Measurements from ENCODE around the gene CCT5. TPM values are rescaled to one million over a fixed set of nuclear protein-coding genes. Genes with fewer than 3 reads are reported as not detected.
"Not testable (repeated sequence)": the region's sequence is repeated elsewhere in the genome, so short reads cannot be mapped to it uniquely, and the experiment has no call there.

CCT5 gene
- polyA plus RNA-seq, 3 donors, result 142 to 236 (median 229) TPM

DNA sequence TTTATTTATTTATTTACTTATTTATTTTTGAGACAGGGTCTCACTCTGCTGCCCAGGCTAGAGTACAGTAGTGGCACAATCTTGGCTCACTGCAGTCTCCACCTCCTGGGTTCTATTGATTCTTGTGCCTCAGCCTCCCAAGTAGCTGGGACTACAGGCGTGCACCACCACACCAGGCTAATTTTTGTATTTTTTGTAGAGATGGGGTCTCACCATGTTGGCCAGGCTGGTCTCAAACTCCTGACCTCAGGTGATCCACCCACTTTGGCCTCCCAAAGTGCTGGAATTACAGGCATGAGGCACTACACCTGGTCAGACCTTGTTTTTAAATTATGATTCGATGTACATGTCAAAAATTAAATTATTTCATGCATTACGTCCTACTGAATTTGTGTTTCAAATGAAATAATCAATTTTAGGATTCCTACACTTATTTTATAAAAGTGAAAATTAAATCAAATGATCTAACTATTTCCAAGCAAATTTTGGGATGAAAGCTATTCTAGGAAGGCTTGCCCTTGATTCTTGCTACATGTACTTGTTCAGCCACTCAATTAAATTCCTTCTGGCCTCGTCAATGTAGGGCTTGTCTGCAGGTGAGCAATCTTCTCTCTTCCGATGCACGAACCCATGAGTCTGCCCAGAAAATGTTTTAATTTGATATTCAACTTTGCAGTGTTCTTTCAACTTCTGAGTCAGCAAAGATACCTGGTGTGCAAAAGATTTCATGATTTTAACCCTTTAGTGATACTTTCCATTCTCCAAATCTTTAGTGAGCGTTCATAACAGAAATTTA is 30.0 kb downstream of the CCT5 start:
- no peak overlapping the region for H3K9ac ChIP-seq (ENCODE audit: insufficient read depth, low read length, poor library complexity, severe bottlenecking)
- 100% methylated on average over 4 of the region's 7 CpGs for WGBS (ENCODE audit: insufficient coverage)
- H3K79me2 ChIP-seq (ENCODE audit: insufficient read depth, low read length), result no peaks in the 10 kb centered on the region
- peaks cover 0 to 1% (median 0%) of the 10 kb centered on the region in 7 donors for H3K9me3 Mint-ChIP-seq
- peaks cover 9% of the 10 kb centered on the region for H3K4me1 Mint-ChIP-seq
- H3K4me3 ChIP-seq (replicated peaks in 1 of 3; ENCODE audit: low read depth in 2 of 3, low read length in 3 of 3), result no peak overlapping the region
- H3K27ac ChIP-seq (ENCODE audit: low read depth in 1 of 2, low read length in 2 of 2), result no peak overlapping the region
- no peaks in the 10 kb centered on the region for H3K9me3 ChIP-seq (replicated peaks in 1 of 2; ENCODE audit: control insufficient read depth in 1 of 2, insufficient read depth in 1 of 2, low read length in 2 of 2)
- no peaks in the 10 kb centered on the region for H4K20me1 ChIP-seq (ENCODE audit: insufficient read depth, low read length)
- no peaks in the 10 kb centered on the region for H3K36me3 Mint-ChIP-seq
- H3K27ac Mint-ChIP-seq, result no peak overlapping the region
- intact Hi-C loops (cut with micrococcal nuclease), result loop anchor here in 1 of 2 donors (5.0 kb wide), 1 partner anchor 82 kb away; no protein-coding TSS in a partner anchor
- H3K4me2 ChIP-seq (replicated peaks; ENCODE audit: extremely low read depth, low read length, poor library complexity, severe bottlenecking), result no peak overlapping the region
- H3K27me3 ChIP-seq (ENCODE audit: control insufficient read depth in 2 of 2, insufficient read depth in 2 of 2, low read length in 2 of 2), result peaks cover 3 to 5% of the 10 kb centered on the region in 2 donors
- peaks cover 9 to 20% (median 12%) of the 10 kb centered on the region in 3 donors for H3K27me3 Mint-ChIP-seq (ENCODE audit: low read depth in 3 of 3)
- no peak for DNase-seq
- TF ChIP-seq, protein P1, sequence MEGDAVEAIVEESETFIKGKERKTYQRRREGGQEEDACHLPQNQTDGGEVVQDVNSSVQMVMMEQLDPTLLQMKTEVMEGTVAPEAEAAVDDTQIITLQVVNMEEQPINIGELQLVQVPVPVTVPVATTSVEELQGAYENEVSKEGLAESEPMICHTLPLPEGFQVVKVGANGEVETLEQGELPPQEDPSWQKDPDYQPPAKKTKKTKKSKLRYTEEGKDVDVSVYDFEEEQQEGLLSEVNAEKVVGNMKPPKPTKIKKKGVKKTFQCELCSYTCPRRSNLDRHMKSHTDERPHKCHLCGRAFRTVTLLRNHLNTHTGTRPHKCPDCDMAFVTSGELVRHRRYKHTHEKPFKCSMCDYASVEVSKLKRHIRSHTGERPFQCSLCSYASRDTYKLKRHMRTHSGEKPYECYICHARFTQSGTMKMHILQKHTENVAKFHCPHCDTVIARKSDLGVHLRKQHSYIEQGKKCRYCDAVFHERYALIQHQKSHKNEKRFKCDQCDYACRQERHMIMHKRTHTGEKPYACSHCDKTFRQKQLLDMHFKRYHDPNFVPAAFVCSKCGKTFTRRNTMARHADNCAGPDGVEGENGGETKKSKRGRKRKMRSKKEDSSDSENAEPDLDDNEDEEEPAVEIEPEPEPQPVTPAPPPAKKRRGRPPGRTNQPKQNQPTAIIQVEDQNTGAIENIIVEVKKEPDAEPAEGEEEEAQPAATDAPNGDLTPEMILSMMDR (IDR thresholded peaks at IDR 0.05), result no peak
- no peaks in the 10 kb centered on the region for H3K36me3 ChIP-seq (replicated peaks in 1 of 2; ENCODE audit: control insufficient read depth in 1 of 2, insufficient read depth in 2 of 2, low read length in 2 of 2)
- H3K4me1 ChIP-seq (ENCODE audit: control insufficient read depth in 1 of 2, insufficient read depth in 2 of 2, low read length in 2 of 2), result no peaks in the 10 kb centered on the region
- no peak overlapping the region for H2AFZ ChIP-seq (ENCODE audit: insufficient read depth, low read depth, low read length, poor library complexity, severe bottlenecking)
- no peak overlapping the region for H3K4me3 Mint-ChIP-seq

- Histone ChIP-seq H3K27me3 (ENCODE audit: control insufficient read depth in 2 of 2, insufficient read depth in 2 of 2, low read length in 2 of 2) (no peaks in the 10 kb centered on the region), H2AFZ (ENCODE audit: insufficient read depth, low read depth, low read length, poor library complexity, severe bottlenecking) (peak overlapping the region; percentile 55), H3K4me2 (replicated peaks; ENCODE audit: extremely low read depth, low read length, poor library complexity, severe bottlenecking) (no peak overlapping the region), H4K20me1 (ENCODE audit: insufficient read depth, low read length) (no peaks in the 10 kb centered on the region), H3K27ac (ENCODE audit: low read depth in 1 of 2, low read length in 2 of 2) (no peak overlapping the region), H3K9me3 (replicated peaks in 1 of 2; ENCODE audit: control insufficient read depth in 1 of 2, insufficient read depth in 1 of 2, low read length in 2 of 2) (no peaks in the 10 kb centered on the region), H3K4me1 (ENCODE audit: control insufficient read depth in 1 of 2, insufficient read depth in 2 of 2, low read length in 2 of 2) (no peaks in the 10 kb centered on the region), H3K4me3 (replicated peaks in 1 of 3; ENCODE audit: low read depth in 2 of 3, low read length in 3 of 3) (no peak overlapping the region), H3K79me2 (ENCODE audit: insufficient read depth, low read length) (no peaks in the 10 kb centered on the region), H3K36me3 (replicated peaks in 1 of 2; ENCODE audit: control insufficient read depth in 1 of 2, insufficient read depth in 2 of 2, low read length in 2 of 2) (no peaks in the 10 kb centered on the region), H3K9ac (ENCODE audit: insufficient read depth, low read length, poor library complexity, severe bottlenecking) (no peak overlapping the region)
- DNase-seq, result peak; percentile 61 to 72 (median 71)
- peak overlapping the region in 1 of 7 donors; percentile 45 for H3K27ac Mint-ChIP-seq
- 17% methylated on average over 13 of the region's 17 CpGs for WGBS (ENCODE audit: insufficient coverage)
- TF ChIP-seq, protein P1 (IDR thresholded peaks at IDR 0.05), result peak; percentile 89
- peaks cover 3% of the 10 kb centered on the region for H3K4me1 Mint-ChIP-seq
- H3K36me3 Mint-ChIP-seq, result no peaks in the 10 kb centered on the region
- no peak overlapping the region for H3K4me3 Mint-ChIP-seq
- intact Hi-C loops (cut with micrococcal nuclease), result loop anchor here in 1 of 2 donors (5.0 kb wide), 1 partner anchor 78 kb away; no protein-coding TSS in a partner anchor
- peaks cover 0 to 1% (median 0%) of the 10 kb centered on the region in 7 donors for H3K9me3 Mint-ChIP-seq
- H3K27me3 Mint-ChIP-seq (ENCODE audit: low read depth in 3 of 3), result peaks cover 1 to 2% (median 1%) of the 10 kb centered on the region in 3 donors
These were observed 34.0 kb downstream of the CCT5 start for GRCh38 chr5:10283927-10284635.

DNA sequence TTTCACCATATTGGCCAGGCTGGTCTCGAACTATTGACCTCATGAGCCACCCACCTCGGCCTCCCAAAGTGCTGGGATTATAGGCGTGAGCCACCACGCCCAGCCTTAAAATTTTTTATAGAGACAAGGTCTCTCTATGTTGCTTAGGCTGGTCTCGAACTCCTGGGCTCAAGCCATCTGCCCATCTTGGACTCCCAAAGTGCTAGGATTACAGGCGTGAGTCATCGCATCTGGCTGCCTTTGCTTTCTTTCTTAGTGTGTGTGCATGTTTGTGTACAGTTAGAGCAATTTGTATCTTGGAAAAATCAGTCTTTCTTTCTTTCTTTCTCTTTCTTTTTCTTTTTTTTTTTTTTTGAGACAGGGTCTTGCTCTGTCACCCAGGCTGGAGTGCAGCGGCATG is 35.3 kb downstream of the CCT5 start:
- H3K4me3 ChIP-seq (replicated peaks in 1 of 3; ENCODE audit: low read depth in 2 of 3, low read length in 3 of 3); H3K4me3 Mint-ChIP-seq; H3K27ac ChIP-seq (ENCODE audit: low read depth in 1 of 2, low read length in 2 of 2); H4K20me1 ChIP-seq (ENCODE audit: insufficient read depth, low read length); H2AFZ ChIP-seq (ENCODE audit: insufficient read depth, low read depth, low read length, poor library complexity, severe bottlenecking); H3K4me1 ChIP-seq (ENCODE audit: control insufficient read depth in 1 of 2, insufficient read depth in 2 of 2, low read length in 2 of 2); H3K4me1 Mint-ChIP-seq; H3K27ac Mint-ChIP-seq; H3K79me2 ChIP-seq (ENCODE audit: insufficient read depth, low read length); H3K9me3 Mint-ChIP-seq; H3K27me3 Mint-ChIP-seq (ENCODE audit: low read depth in 3 of 3); H3K36me3 ChIP-seq (replicated peaks in 1 of 2; ENCODE audit: control insufficient read depth in 1 of 2, insufficient read depth in 2 of 2, low read length in 2 of 2); DNase-seq; H3K9me3 ChIP-seq (replicated peaks in 1 of 2; ENCODE audit: control insufficient read depth in 1 of 2, insufficient read depth in 1 of 2, low read length in 2 of 2); H3K4me2 ChIP-seq (replicated peaks; ENCODE audit: extremely low read depth, low read length, poor library complexity, severe bottlenecking); H3K9ac ChIP-seq (ENCODE audit: insufficient read depth, low read length, poor library complexity, severe bottlenecking); H3K36me3 Mint-ChIP-seq; intact Hi-C loops (cut with micrococcal nuclease); H3K27me3 ChIP-seq (ENCODE audit: control insufficient read depth in 2 of 2, insufficient read depth in 2 of 2, low read length in 2 of 2): not testable (repeated sequence)
- 96% methylated on average over 7 of the region's 8 CpGs for WGBS (ENCODE audit: insufficient coverage)

Measured in CD14-positive monocyte (primary cell).